ENCODE results near the gene ARHGEF40. TPM values are rescaled to one million over a fixed set of nuclear protein-coding genes. Genes with fewer than 3 reads are reported as not detected.

ARHGEF40 gene
- 31.0 and 32.4 TPM in 2 replicates for total RNA-seq (2012; rRNA removed)

DNA sequence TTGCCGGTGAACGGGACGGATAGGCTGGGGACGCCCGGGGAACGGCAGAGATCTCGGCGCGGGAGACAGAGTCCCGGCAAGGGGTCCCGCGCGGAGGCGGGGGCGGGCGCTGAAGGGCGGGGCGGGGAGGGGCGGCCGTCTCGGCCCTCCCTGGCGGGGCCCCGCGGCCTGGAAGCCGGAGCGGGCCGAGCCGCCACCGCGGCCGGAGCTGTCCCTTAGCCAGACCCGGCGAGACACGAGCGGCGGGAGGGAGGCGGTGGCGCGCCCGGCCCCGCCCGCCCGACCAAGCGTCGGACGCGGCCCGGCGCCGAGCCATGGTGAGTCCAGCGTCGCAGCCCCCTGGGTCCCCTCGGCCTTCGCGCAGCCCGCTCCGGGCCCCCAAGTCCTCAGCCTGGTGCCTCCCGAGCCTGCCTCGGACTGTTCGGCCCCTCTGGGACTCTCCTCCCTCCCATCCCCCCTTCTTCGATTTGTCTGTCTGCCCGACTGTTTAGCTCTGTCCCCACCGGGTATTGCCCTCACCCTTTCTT is at the start of gene ARHGEF40:
Gene ARHGEF40 (plus strand): TSS at position 222 of the 527 bp plus-strand sequence. CDS start 93 bp downstream, at position 315.
- Histone ChIP-seq H3K27me3 (ENCODE audit: control insufficient read depth, insufficient read depth, low read length) (no peaks in the 10 kb centered on the region), H3K4me1 (ENCODE audit: control insufficient read depth, insufficient read depth, low read length) (peaks cover 30% of the 10 kb centered on the region), H3K4me3 (ENCODE audit: low read length) (peak within 1 kb of the TSS; percentile 81)

DNA sequence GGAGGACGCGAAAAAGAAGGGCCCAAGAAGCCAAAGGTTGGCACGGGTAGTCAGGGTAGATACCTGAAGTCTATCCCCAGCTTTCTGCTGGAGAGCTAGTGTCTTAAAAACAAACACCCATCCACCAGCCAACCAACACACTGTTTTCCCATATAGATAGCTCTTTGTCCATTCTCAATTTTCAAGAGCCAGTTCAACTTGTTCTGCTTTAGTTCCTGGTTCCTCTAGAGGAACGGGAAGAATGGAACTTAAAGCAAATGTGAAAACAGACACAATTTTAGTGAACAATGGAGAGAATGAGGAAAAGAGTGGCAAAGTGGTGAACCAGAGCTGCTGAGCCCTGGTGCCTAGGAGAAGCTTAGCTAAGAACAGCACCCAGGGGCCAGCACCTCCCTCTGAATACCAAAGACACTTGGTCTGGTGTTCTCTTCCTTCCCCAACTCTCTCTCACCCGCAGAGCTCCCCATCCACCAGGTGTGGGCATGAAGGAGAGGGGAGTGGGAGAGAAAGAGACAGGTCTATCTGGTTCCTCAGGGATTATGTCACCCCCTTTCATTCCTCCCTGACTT is 49.0 kb upstream of the ARHGEF40 start:
- H3K27me3 ChIP-seq (ENCODE audit: control insufficient read depth, insufficient read depth, low read length), result peaks cover 66% of the 10 kb centered on the region
- H3K4me2 ChIP-seq (ENCODE audit: low read length), result no peak overlapping the region
- no peak overlapping the region for H3K9ac ChIP-seq (ENCODE audit: low read depth, low read length)
- no peaks in the 10 kb centered on the region for H3K9me3 ChIP-seq (replicated peaks; ENCODE audit: low read length)
- H3K4me1 ChIP-seq (ENCODE audit: control insufficient read depth, insufficient read depth, low read length), result no peaks in the 10 kb centered on the region
- no peak overlapping the region for H3K4me3 ChIP-seq (ENCODE audit: low read length)
- no peaks in the 10 kb centered on the region for H3K36me3 ChIP-seq (ENCODE audit: insufficient read depth, low read length)

More for the DNA sequence above, at the start of gene ARHGEF40:
- Histone ChIP-seq H3K36me3 (ENCODE audit: insufficient read depth, low read length) (peaks cover 23% of the 10 kb centered on the region), H3K4me2 (ENCODE audit: low read length) (peak within 1 kb of the TSS; percentile 98), H3K9ac (ENCODE audit: low read depth, low read length) (peak within 1 kb of the TSS; percentile 88), H3K9me3 (replicated peaks; ENCODE audit: low read length) (no peaks in the 10 kb centered on the region)

DNA sequence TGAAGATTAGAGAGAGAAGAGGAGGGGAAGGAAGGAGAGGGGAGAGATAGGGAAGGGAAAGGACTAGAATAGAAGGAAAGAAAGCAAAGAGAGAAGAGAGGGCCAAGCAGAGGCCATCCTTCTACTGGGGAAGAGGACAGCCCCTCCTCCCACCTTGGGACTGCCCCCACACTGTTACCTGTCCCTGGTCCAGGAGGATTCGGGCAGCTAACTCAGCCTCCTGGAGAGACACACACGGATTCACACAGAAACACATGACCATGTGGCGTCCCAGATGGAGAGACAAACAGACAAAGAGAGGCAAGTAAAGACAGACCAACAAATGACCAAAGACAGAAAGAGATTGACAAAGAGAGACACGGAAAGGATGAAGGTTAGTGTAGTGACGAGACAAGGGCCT is 47.4 kb upstream of the ARHGEF40 start:
- H3K9ac ChIP-seq (ENCODE audit: low read depth, low read length), result no peak overlapping the region
- H3K4me1 ChIP-seq (ENCODE audit: control insufficient read depth, insufficient read depth, low read length), result no peaks in the 10 kb centered on the region
- no peak overlapping the region for H3K4me3 ChIP-seq (ENCODE audit: low read length)
- H3K4me2 ChIP-seq (ENCODE audit: low read length), result no peak overlapping the region
- H3K36me3 ChIP-seq (ENCODE audit: insufficient read depth, low read length), result no peaks in the 10 kb centered on the region
- peaks cover 74% of the 10 kb centered on the region for H3K27me3 ChIP-seq (ENCODE audit: control insufficient read depth, insufficient read depth, low read length)
- no peaks in the 10 kb centered on the region for H3K9me3 ChIP-seq (replicated peaks; ENCODE audit: low read length)

DNA sequence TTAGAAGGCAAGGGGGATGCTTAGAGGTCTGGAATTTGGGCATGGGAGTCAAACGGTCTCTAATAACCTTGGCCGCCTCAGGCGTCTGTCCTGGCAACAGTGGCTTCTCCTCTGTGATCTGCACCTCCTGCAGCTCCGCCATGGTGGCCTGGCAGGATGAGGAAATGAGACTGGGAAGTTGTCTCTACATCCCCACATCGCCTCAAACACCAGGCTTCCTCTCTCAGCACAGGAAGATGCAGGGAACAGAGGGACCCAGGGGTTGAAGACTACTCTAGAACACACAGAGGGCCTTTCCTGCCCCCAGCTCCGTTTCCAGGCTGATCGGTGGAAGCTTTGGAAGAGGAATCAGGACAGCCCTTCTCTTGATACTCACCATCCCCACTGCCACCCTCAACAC is 46.9 kb upstream of the ARHGEF40 start:
- Histone ChIP-seq H3K4me2 (ENCODE audit: low read length) (no peak overlapping the region), H3K36me3 (ENCODE audit: insufficient read depth, low read length) (no peaks in the 10 kb centered on the region), H3K9ac (ENCODE audit: low read depth, low read length) (no peak overlapping the region), H3K4me3 (ENCODE audit: low read length) (no peak overlapping the region), H3K4me1 (ENCODE audit: control insufficient read depth, insufficient read depth, low read length) (no peaks in the 10 kb centered on the region), H3K9me3 (replicated peaks; ENCODE audit: low read length) (no peaks in the 10 kb centered on the region), H3K27me3 (ENCODE audit: control insufficient read depth, insufficient read depth, low read length) (peaks cover 74% of the 10 kb centered on the region)

DNA sequence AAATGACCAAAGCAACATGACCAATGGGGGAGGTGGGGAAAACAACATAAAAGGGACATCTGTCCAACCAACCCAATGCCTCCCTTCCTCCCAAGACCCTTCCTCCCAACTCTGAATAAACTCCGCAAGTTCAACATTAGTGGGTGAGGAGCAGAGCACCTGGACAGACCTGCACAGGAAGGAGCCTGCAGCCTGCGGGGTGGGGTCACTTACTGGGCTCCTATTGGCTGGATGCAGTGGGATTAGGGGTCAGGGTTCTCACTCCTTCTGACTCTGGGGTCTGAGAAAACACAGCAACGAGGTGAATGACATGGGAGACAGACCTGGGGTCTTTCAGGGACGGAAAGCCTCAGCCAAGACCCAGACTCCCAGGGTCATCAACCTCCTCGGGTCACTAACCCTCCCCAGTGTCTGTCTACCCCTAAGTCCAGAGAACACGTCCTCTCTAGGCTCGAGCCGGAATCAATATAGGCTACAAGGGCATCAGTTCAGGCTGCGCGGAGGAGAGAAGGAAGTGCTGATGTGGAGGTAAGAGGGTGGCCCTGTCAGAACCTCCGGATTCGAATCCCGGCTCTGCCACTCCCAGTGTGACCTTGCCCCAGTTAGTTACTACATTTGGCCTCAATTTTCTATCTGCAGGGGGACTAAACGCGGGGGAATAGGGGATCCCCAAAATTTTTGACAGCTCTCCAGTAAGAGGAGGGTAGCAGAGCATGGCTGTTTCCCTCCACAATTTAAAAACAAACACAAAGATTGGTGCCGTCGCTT is 46.1 kb upstream of the ARHGEF40 start:
- Histone ChIP-seq H3K4me1 (ENCODE audit: control insufficient read depth, insufficient read depth, low read length) (no peaks in the 10 kb centered on the region), H3K27me3 (ENCODE audit: control insufficient read depth, insufficient read depth, low read length) (peaks cover 72% of the 10 kb centered on the region), H3K4me2 (ENCODE audit: low read length) (no peak overlapping the region), H3K9me3 (replicated peaks; ENCODE audit: low read length) (no peaks in the 10 kb centered on the region), H3K4me3 (ENCODE audit: low read length) (no peak overlapping the region), H3K36me3 (ENCODE audit: insufficient read depth, low read length) (no peaks in the 10 kb centered on the region), H3K9ac (ENCODE audit: low read depth, low read length) (no peak overlapping the region)

DNA sequence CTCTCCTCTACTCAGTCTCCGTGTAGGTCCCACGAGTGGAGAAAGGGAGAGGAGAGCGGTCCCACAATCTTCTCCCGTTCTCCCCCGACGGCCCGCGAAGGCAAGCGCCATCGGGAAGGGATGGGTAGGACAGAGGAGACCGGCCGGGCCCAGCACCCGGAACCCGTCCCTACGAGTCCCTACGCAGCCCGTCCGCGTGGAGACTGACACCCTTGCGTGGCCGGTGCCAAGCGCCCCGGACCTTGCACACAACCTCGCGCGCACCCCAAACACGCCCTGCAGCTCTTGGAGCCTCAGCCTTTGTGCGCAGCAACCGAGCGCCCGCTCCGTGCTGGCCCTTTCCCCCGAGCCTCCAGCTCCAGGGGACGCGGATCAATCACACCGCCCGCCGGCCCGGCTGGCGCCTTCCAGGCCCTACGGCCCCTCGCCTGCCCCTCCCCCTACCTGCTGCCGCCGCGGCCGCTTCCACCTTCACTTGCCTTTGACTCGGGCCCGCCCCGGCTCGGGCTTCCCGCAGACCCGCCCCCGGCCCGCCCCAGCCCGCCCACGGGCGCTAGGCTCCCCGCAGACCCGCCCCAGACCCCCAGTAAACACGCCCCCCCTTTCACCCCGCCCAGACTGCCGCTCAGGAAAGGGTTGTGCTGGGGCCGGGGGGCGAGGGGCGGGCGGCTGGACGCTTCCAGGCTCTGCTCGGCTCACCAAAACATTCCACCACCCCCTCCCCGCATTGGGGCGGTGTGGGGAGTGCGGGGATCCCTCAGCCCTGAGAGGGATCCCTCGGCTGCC is 45.3 kb upstream of the ARHGEF40 start, which contains the start of gene NDRG2:
Gene NDRG2 (minus strand): TSS at position 477 of the 786 bp plus-strand sequence. CDS start 1,746 bp downstream, outside the sequence.
- Histone ChIP-seq H3K36me3 (ENCODE audit: insufficient read depth, low read length) (no peaks in the 10 kb centered on the region), H3K9ac (ENCODE audit: low read depth, low read length) (no peak within 1 kb of the TSS), H3K4me2 (ENCODE audit: low read length) (peak within 1 kb of the TSS; percentile 77), H3K4me3 (ENCODE audit: low read length) (peak within 1 kb of the TSS; percentile 52), H3K4me1 (ENCODE audit: control insufficient read depth, insufficient read depth, low read length) (no peaks in the 10 kb centered on the region), H3K9me3 (replicated peaks; ENCODE audit: low read length) (no peaks in the 10 kb centered on the region), H3K27me3 (ENCODE audit: control insufficient read depth, insufficient read depth, low read length) (peaks cover 71% of the 10 kb centered on the region)

DNA sequence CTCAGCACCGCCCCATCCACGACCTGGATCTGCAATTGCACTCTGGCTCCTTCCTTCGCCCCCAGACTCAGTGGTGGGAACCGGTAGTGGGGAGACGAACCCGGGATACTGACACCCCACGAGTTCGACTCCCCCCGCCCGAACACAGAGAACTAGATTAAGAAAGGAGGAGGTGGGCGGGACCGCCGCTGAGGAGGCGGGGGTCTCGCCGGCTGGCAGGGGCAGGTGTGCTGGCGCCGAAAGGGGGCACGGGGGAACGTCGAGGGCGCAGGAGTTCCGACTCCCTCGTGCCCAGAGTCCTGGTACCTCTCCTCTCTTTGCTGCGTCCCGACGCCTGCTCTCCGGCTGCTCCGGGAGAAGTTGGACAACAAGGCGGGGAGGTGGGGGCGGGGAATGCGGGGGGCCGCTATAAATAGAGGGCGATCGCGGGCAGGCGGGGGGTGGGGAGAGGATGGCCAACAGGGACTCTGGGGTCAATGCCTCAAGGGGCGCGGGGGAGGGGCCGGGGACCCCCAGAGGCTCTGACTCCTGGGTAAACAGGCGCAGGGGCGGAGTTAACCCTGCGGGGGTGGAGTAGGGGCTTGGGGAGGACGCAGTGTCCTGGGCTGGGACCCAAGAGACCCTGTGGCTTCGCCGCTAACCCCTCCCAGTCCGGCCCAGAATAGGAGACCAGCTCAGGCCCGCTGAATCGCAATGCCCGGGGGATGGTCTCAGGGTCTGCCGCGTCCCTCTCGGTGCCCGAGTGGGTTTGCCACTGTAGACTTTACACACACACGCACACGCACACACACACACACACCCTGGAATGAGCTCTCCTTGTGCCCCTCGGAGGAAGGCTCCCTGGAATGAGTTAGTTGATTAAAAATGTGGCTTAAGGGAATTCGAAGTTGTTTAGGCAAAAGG is 44.5 kb upstream of the ARHGEF40 start:
- peak overlapping the region; percentile 77 for H3K4me2 ChIP-seq (ENCODE audit: low read length)
- H3K9ac ChIP-seq (ENCODE audit: low read depth, low read length), result no peak overlapping the region
- H3K4me1 ChIP-seq (ENCODE audit: control insufficient read depth, insufficient read depth, low read length), result no peaks in the 10 kb centered on the region
- peak overlapping the region; percentile 45 for H3K4me3 ChIP-seq (ENCODE audit: low read length)
- H3K27me3 ChIP-seq (ENCODE audit: control insufficient read depth, insufficient read depth, low read length), result peaks cover 75% of the 10 kb centered on the region
- no peaks in the 10 kb centered on the region for H3K9me3 ChIP-seq (replicated peaks; ENCODE audit: low read length)
- H3K36me3 ChIP-seq (ENCODE audit: insufficient read depth, low read length), result no peaks in the 10 kb centered on the region

DNA sequence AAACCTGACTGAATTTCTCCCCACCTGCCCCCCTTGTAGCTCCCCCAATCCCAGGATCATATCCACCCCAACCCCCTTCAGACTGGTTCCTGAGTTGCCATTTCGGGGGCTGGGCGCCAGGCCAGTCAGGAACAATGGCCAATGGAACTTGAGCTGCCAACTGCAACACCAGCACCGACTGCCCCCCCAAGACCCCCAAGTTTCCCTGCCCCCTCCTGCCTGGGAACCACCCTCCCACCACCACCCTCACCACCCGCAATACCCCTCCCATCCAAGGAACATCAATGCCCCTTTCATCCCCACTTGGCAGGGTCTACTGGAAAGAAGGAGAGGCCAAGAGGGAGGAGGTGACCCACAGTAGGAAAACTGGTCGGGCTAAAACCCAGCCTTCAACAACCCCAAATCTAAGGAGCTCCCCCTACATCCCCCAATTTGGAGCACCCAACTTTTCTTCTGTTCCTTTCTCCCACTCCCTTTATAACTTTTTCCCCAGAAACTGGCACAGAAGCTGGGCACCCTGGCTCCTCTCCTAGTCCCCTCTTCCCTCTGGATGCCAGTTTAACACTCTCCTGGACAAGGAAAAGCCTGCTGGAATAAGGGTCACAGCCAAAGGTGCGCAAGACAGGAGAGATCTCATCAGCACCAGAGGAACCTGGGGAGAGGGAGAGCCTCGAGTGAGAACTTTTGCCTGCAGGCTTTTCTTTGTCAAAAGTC is 43.7 kb upstream of the ARHGEF40 start:
- H3K36me3 ChIP-seq (ENCODE audit: insufficient read depth, low read length), result no peaks in the 10 kb centered on the region
- H3K27me3 ChIP-seq (ENCODE audit: control insufficient read depth, insufficient read depth, low read length), result peaks cover 75% of the 10 kb centered on the region
- no peak overlapping the region for H3K9ac ChIP-seq (ENCODE audit: low read depth, low read length)
- H3K4me2 ChIP-seq (ENCODE audit: low read length), result no peak overlapping the region
- no peak overlapping the region for H3K4me3 ChIP-seq (ENCODE audit: low read length)
- no peaks in the 10 kb centered on the region for H3K9me3 ChIP-seq (replicated peaks; ENCODE audit: low read length)
- H3K4me1 ChIP-seq (ENCODE audit: control insufficient read depth, insufficient read depth, low read length), result no peaks in the 10 kb centered on the region

DNA sequence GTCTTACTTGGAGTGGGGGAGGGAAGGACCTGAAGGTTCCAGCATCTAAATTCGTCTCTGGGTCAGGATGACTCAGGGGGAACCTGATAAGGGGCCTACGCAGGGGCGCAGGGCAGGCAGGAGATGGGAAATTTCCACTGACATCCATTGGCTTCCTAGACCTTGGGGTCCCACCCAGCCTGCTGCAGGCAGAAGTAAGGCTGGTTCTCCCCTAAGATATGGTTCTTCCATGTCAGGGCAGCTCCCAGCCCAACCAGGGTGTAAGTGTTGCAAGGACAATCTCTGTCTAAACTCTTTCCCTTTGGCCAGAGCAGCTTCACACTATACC is 43.2 kb upstream of the ARHGEF40 start:
- Histone ChIP-seq H3K4me3 (ENCODE audit: low read length) (no peak overlapping the region), H3K9ac (ENCODE audit: low read depth, low read length) (no peak overlapping the region), H3K4me2 (ENCODE audit: low read length) (no peak overlapping the region), H3K9me3 (replicated peaks; ENCODE audit: low read length) (no peaks in the 10 kb centered on the region), H3K4me1 (ENCODE audit: control insufficient read depth, insufficient read depth, low read length) (no peaks in the 10 kb centered on the region), H3K36me3 (ENCODE audit: insufficient read depth, low read length) (no peaks in the 10 kb centered on the region), H3K27me3 (ENCODE audit: control insufficient read depth, insufficient read depth, low read length) (peaks cover 75% of the 10 kb centered on the region)

DNA sequence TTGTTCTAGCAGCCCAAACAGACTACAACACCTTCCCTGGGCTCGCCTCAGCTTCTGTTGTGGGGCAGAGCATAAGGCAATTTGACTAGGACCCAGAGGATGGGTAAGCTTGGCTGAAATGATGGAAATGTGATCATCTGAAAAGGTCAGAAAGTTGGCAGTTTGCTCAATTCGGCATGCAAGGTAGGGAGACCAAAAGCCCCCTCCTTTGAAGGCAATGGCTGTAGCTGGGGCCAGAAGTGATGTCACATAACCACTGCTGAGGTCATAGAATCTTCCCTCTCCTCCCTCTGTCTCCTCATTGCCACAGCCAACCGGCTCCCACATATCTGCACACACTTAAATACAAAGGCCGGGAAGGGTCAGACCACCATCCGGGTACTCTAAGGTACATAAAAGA is 40.2 kb upstream of the ARHGEF40 start, which contains the start of gene TPPP2:
Gene TPPP2 (plus strand): TSS at position 301 of the 400 bp plus-strand sequence. CDS start 365 bp downstream, outside the sequence.
- no peak within 1 kb of the TSS for H3K4me3 ChIP-seq (ENCODE audit: low read length)
- H3K9ac ChIP-seq (ENCODE audit: low read depth, low read length), result no peak within 1 kb of the TSS
- H3K36me3 ChIP-seq (ENCODE audit: insufficient read depth, low read length), result no peaks in the 10 kb centered on the region
- no peaks in the 10 kb centered on the region for H3K9me3 ChIP-seq (replicated peaks; ENCODE audit: low read length)
- H3K4me2 ChIP-seq (ENCODE audit: low read length), result no peak within 1 kb of the TSS
- no peaks in the 10 kb centered on the region for H3K4me1 ChIP-seq (ENCODE audit: control insufficient read depth, insufficient read depth, low read length)
- peaks cover 75% of the 10 kb centered on the region for H3K27me3 ChIP-seq (ENCODE audit: control insufficient read depth, insufficient read depth, low read length)

Measured in skeletal muscle satellite cell (primary cell).